WTC11 (cell line): ENCODE results near the gene HDGFL2. TPM values are rescaled to one million over a fixed set of nuclear protein-coding genes. Genes with fewer than 3 reads are reported as not detected.

Experiments
- ATAC-seq: fragments of 200-7000 bp; cut with Tn5 transposase; 2 replicates; pipeline ENCODE4 v1.10.0; 2021; ENCODE audit warnings: mild to moderate bottlenecking, moderate library complexity
- CTCF ChIA-PET: fragments of 300-600 bp; sonication (Branson Sonifier 250); formaldehyde crosslinking; loops from one replicate; lab custom pipeline; 2021; ENCODE audit warnings: antibody characterized with exemption; lab: Charles Lee
- POLR2A ChIA-PET: fragments of 350-600 bp; sonication (Branson Sonifier 250); formaldehyde crosslinking; loops from one replicate; lab custom pipeline; 2021; ENCODE audit warnings: antibody characterized with exemption; lab: Charles Lee
- DNase-seq: peaks from one replicate; pipeline ENCODE4 v3.0.0; 2021; ENCODE audit warnings: low spot score
- H3K27ac Mint-ChIP-seq: 2 replicates; pipeline ENCODE4 v1.8.0; 2021; ENCODE audit warnings: mixed read lengths
- H3K27me3 Mint-ChIP-seq: 2 replicates; pipeline ENCODE4 v1.8.0; 2021; ENCODE audit warnings: low read depth, mild to moderate bottlenecking, moderate library complexity, mixed read lengths
- H3K36me3 Mint-ChIP-seq: 2 replicates; pipeline ENCODE4 v1.8.0; 2021; ENCODE audit warnings: mixed read lengths
- H3K4me1 Mint-ChIP-seq: 2 replicates; pipeline ENCODE4 v1.8.0; 2022; ENCODE audit warnings: mixed read lengths
- H3K4me3 Mint-ChIP-seq: 2 replicates; pipeline ENCODE4 v1.8.0; 2021; ENCODE audit warnings: mild to moderate bottlenecking, moderate library complexity, mixed read lengths
- H3K9me3 Mint-ChIP-seq: 2 replicates; pipeline ENCODE4 v1.8.0; 2021; ENCODE audit warnings: mixed read lengths
- ATF1 ChIP-seq: sonication (generic); formaldehyde crosslinking; IDR thresholded peaks from 2 replicates; pipeline ENCODE4 v1.8.1; 2023; ENCODE audit warnings: mild to moderate bottlenecking, moderate library complexity, missing genetic modification reagents
- CREM ChIP-seq: sonication (generic); formaldehyde crosslinking; IDR thresholded peaks from 2 replicates; pipeline ENCODE4 v1.8.1; 2022; ENCODE audit warnings: mild to moderate bottlenecking, missing genetic modification reagents, moderate library complexity
- ESRRA ChIP-seq: sonication (generic); formaldehyde crosslinking; IDR thresholded peaks from 2 replicates; pipeline ENCODE4 v1.8.1; 2022; ENCODE audit warnings: mild to moderate bottlenecking, missing genetic modification reagents, borderline replicate concordance
- FOXK1 ChIP-seq: sonication (generic); formaldehyde crosslinking; IDR thresholded peaks from 2 replicates; pipeline ENCODE4 v1.8.0; 2022; ENCODE audit warnings: mild to moderate bottlenecking, moderate library complexity, missing genetic modification reagents
- FOXP1 ChIP-seq: sonication (generic); formaldehyde crosslinking; IDR thresholded peaks from 2 replicates; pipeline ENCODE4 v1.8.0; 2022; ENCODE audit warnings: missing genetic modification reagents, mild to moderate bottlenecking, moderate library complexity, borderline replicate concordance
- JUN ChIP-seq: sonication (generic); formaldehyde crosslinking; IDR thresholded peaks from 2 replicates; pipeline ENCODE4 v1.8.0; 2023; ENCODE audit warnings: mild to moderate bottlenecking, missing genetic modification reagents
- RELA ChIP-seq: sonication (generic); formaldehyde crosslinking; IDR thresholded peaks from 2 replicates; pipeline ENCODE4 v1.8.1; 2022; ENCODE audit warnings: missing genetic modification reagents, mild to moderate bottlenecking, borderline replicate concordance
- SP1 ChIP-seq: sonication (generic); formaldehyde crosslinking; conservative IDR thresholded peaks from 2 replicates; pipeline ENCODE4 v1.8.1; 2022; ENCODE audit warnings: missing genetic modification reagents
- TEAD4 ChIP-seq: sonication (generic); formaldehyde crosslinking; IDR thresholded peaks from 2 replicates; pipeline ENCODE4 v1.8.0; 2022; ENCODE audit warnings: mild to moderate bottlenecking, missing genetic modification reagents
- ZBTB21 ChIP-seq: sonication (generic); formaldehyde crosslinking; IDR thresholded peaks from 2 replicates; pipeline ENCODE4 v1.8.1; 2023; ENCODE audit warnings: mild to moderate bottlenecking, missing genetic modification reagents, borderline replicate concordance
- ZNF138 ChIP-seq: sonication (generic); formaldehyde crosslinking; conservative IDR thresholded peaks from 2 replicates; pipeline ENCODE4 v1.8.1; 2022; ENCODE audit warnings: mild to moderate bottlenecking, moderate library complexity, missing genetic modification reagents
- ZNF232 ChIP-seq: sonication (generic); formaldehyde crosslinking; IDR thresholded peaks from 2 replicates; pipeline ENCODE4 v1.8.0; 2022; ENCODE audit warnings: mild to moderate bottlenecking, missing genetic modification reagents
- ZNF317 ChIP-seq: sonication (generic); formaldehyde crosslinking; IDR thresholded peaks from 2 replicates; pipeline ENCODE4 v1.8.1; 2023; ENCODE audit warnings: low read depth, mild to moderate bottlenecking, moderate library complexity, missing genetic modification reagents, borderline replicate concordance
- total RNA-seq: library from RNA; stranded (reverse); gene quantifications from 3 replicates; pipeline ENCODE4 v1.2.3, GENCODE V29; 2021
- TF ChIP-seq, protein P1 (sequence below): fragments of 250-450 bp; sonication (Bioruptor Pico); IDR thresholded peaks from 2 replicates; pipeline ENCODE4 v1.8.0; 2021; ENCODE audit warnings: mild to moderate bottlenecking
- TF ChIP-seq, protein P2 (sequence below): sonication (generic); formaldehyde crosslinking; IDR thresholded peaks from 2 replicates; pipeline ENCODE4 v1.8.1; 2023; ENCODE audit warnings: mild to moderate bottlenecking, missing genetic modification reagents, moderate library complexity
- TF ChIP-seq, protein P3 (sequence below): sonication (generic); formaldehyde crosslinking; IDR thresholded peaks from 2 replicates; pipeline ENCODE4 v1.8.0; 2023; ENCODE audit warnings: missing genetic modification reagents, mild to moderate bottlenecking, borderline replicate concordance
- TF ChIP-seq, protein P4 (sequence below): sonication (generic); formaldehyde crosslinking; IDR thresholded peaks from 2 replicates; pipeline ENCODE4 v1.8.1; 2023; ENCODE audit warnings: mild to moderate bottlenecking, missing genetic modification reagents

The HDGFL2 gene
- total RNA-seq, 1 experiment from 2014 or later: 115 TPM

DNA sequence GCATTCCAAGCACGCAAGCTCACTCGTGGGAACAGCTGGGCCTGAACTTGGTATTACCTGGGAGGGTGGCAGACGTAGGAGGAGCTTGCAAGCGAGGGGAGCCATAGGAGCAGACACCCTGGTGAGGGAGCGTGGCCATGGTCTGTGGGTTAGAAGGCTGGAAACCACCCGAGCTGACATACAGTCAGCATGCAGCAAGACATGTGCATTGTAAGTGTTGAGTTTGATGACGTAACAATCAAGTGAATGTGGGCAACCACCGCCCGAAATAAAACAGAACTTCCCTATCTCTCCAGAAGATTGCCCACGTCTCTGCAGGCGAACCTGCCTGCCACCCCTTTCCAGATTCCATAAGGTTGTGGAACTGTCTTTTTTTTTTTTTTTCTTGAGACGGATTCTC lies 41.3 kb upstream of the HDGFL2 start (continued):
- TF ChIP-seq, protein P1, sequence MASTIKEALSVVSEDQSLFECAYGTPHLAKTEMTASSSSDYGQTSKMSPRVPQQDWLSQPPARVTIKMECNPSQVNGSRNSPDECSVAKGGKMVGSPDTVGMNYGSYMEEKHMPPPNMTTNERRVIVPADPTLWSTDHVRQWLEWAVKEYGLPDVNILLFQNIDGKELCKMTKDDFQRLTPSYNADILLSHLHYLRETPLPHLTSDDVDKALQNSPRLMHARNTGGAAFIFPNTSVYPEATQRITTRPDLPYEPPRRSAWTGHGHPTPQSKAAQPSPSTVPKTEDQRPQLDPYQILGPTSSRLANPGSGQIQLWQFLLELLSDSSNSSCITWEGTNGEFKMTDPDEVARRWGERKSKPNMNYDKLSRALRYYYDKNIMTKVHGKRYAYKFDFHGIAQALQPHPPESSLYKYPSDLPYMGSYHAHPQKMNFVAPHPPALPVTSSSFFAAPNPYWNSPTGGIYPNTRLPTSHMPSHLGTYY (CRISPR knock-in tag): no peak
- TF ChIP-seq, protein P2, sequence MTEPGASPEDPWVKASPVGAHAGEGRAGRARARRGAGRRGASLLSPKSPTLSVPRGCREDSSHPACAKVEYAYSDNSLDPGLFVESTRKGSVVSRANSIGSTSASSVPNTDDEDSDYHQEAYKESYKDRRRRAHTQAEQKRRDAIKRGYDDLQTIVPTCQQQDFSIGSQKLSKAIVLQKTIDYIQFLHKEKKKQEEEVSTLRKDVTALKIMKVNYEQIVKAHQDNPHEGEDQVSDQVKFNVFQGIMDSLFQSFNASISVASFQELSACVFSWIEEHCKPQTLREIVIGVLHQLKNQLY (CRISPR knock-in tag): no peak
- TF ChIP-seq SP1 (CRISPR knock-in tag) (no peak), FOXK1 (CRISPR knock-in tag) (no peak), JUN (no peak), RELA (CRISPR knock-in tag) (no peak), ZBTB21 (CRISPR knock-in tag) (no peak), ATF1 (CRISPR knock-in tag) (no peak), ZNF317 (CRISPR knock-in tag) (no peak), ESRRA (no peak)

DNA sequence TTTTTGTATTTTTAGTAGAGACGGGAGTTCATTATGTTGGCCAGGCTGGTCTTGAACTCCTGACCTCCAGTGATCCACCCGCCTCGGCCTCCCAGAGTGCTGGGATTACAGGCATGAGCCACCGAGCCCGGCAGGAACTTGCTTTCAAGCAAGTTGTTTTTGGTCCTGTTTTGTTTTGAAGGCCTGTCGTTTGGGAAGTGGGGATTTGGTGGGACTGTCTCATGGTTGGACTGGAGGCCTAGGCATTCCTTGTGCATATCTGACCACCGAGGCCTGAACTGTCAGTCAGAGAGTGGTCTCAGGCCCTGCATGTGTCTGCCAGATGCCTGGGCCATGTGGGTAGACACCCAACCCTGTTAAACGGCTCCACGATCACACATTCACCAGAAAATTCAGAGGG lies 40.8 kb upstream of the HDGFL2 start:
- Mint-ChIP-seq H3K4me1 (no peaks in the 10 kb centered on the region), H3K36me3 (peaks cover 79% of the 10 kb centered on the region), H3K27me3 (no peaks in the 10 kb centered on the region), H3K4me3 (no peak overlapping the region), H3K9me3 (no peaks in the 10 kb centered on the region), H3K27ac (no peak overlapping the region)
- CTCF ChIA-PET: no interaction called here
- TF ChIP-seq CREM (no peak), TEAD4 (CRISPR knock-in tag) (no peak), ZNF232 (CRISPR knock-in tag) (no peak), FOXP1 (no peak), ZNF138 (CRISPR knock-in tag) (no peak)
- TF ChIP-seq, protein P3, sequence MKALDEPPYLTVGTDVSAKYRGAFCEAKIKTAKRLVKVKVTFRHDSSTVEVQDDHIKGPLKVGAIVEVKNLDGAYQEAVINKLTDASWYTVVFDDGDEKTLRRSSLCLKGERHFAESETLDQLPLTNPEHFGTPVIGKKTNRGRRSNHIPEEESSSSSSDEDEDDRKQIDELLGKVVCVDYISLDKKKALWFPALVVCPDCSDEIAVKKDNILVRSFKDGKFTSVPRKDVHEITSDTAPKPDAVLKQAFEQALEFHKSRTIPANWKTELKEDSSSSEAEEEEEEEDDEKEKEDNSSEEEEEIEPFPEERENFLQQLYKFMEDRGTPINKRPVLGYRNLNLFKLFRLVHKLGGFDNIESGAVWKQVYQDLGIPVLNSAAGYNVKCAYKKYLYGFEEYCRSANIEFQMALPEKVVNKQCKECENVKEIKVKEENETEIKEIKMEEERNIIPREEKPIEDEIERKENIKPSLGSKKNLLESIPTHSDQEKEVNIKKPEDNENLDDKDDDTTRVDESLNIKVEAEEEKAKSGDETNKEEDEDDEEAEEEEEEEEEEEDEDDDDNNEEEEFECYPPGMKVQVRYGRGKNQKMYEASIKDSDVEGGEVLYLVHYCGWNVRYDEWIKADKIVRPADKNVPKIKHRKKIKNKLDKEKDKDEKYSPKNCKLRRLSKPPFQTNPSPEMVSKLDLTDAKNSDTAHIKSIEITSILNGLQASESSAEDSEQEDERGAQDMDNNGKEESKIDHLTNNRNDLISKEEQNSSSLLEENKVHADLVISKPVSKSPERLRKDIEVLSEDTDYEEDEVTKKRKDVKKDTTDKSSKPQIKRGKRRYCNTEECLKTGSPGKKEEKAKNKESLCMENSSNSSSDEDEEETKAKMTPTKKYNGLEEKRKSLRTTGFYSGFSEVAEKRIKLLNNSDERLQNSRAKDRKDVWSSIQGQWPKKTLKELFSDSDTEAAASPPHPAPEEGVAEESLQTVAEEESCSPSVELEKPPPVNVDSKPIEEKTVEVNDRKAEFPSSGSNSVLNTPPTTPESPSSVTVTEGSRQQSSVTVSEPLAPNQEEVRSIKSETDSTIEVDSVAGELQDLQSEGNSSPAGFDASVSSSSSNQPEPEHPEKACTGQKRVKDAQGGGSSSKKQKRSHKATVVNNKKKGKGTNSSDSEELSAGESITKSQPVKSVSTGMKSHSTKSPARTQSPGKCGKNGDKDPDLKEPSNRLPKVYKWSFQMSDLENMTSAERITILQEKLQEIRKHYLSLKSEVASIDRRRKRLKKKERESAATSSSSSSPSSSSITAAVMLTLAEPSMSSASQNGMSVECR (CRISPR knock-in tag): no peak
- TF ChIP-seq, protein P4, sequence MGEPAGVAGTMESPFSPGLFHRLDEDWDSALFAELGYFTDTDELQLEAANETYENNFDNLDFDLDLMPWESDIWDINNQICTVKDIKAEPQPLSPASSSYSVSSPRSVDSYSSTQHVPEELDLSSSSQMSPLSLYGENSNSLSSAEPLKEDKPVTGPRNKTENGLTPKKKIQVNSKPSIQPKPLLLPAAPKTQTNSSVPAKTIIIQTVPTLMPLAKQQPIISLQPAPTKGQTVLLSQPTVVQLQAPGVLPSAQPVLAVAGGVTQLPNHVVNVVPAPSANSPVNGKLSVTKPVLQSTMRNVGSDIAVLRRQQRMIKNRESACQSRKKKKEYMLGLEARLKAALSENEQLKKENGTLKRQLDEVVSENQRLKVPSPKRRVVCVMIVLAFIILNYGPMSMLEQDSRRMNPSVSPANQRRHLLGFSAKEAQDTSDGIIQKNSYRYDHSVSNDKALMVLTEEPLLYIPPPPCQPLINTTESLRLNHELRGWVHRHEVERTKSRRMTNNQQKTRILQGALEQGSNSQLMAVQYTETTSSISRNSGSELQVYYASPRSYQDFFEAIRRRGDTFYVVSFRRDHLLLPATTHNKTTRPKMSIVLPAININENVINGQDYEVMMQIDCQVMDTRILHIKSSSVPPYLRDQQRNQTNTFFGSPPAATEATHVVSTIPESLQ (CRISPR knock-in tag): no peak
- ATAC-seq: no peak
- POLR2A ChIA-PET: no interaction called here
- DNase-seq: no peak
